Activated CD4-positive, alpha-beta T cell treated with anti-CD3 and anti-CD28 coated beads, Interleukin-2, amount 50 U/mL, for 4 hours (primary cell): ENCODE data around the gene MALRD1.

Source experiments
- DNase-seq, 2 experiments: peaks; one replicate each; pipeline ENCODE4 v3.0.0-alpha.2; 2020

The MALRD1 gene

GRCh38 chr10:19111501-19112267, 63.1 kb downstream of the MALRD1 start:
- DNase-seq = no peak

GRCh38 chr10:19117438-19117837, 68.8 kb downstream of the MALRD1 start:
- DNase-seq = no peak

GRCh38 chr10:19119191-19119590, 70.6 kb downstream of the MALRD1 start:
- no peak for DNase-seq

GRCh38 chr10:19120381-19120908, 71.8 kb downstream of the MALRD1 start:
- no peak for DNase-seq

GRCh38 chr10:19133992-19134391, 85.4 kb downstream of the MALRD1 start:
- DNase-seq = no peak

- DNase-seq = no peak
Measured at GRCh38 chr10:19142967-19143366, 94.4 kb downstream of the MALRD1 start.

- no peak for DNase-seq
Measured at GRCh38 chr10:19144206-19144605, 95.6 kb downstream of the MALRD1 start.

GRCh38 chr10:19154375-19154774, 105.8 kb downstream of the MALRD1 start:
- no peak for DNase-seq

GRCh38 chr10:19158358-19158757, 109.8 kb downstream of the MALRD1 start:
- DNase-seq = no peak

- no peak for DNase-seq
Measured at GRCh38 chr10:19158870-19159269, 110.3 kb downstream of the MALRD1 start.

- no peak for DNase-seq
Measured at GRCh38 chr10:19164461-19164860, 115.9 kb downstream of the MALRD1 start.

GRCh38 chr10:19168584-19168983, 120.0 kb downstream of the MALRD1 start:
- DNase-seq = no peak

- no peak for DNase-seq
Measured at GRCh38 chr10:19169041-19169440, 120.4 kb downstream of the MALRD1 start.

GRCh38 chr10:19169684-19170083, 121.1 kb downstream of the MALRD1 start:
- no peak for DNase-seq

GRCh38 chr10:19178675-19179074, 130.1 kb downstream of the MALRD1 start:
- no peak for DNase-seq

GRCh38 chr10:19184891-19185290, 136.3 kb downstream of the MALRD1 start:
- DNase-seq = no peak

GRCh38 chr10:19194866-19195265, 146.3 kb downstream of the MALRD1 start:
- DNase-seq = no peak

GRCh38 chr10:19195698-19196097, 147.1 kb downstream of the MALRD1 start:
- no peak for DNase-seq

GRCh38 chr10:19200211-19200610, 151.6 kb downstream of the MALRD1 start:
- DNase-seq = no peak

- no peak for DNase-seq
Measured at GRCh38 chr10:19204246-19204917, 155.8 kb downstream of the MALRD1 start.

- DNase-seq = no peak
Measured at GRCh38 chr10:19209319-19209718, 160.7 kb downstream of the MALRD1 start.

GRCh38 chr10:19212590-19212989, 164.0 kb downstream of the MALRD1 start:
- no peak for DNase-seq

- no peak for DNase-seq
Measured at GRCh38 chr10:19221216-19221615, 172.6 kb downstream of the MALRD1 start.

GRCh38 chr10:19226025-19226424, 177.4 kb downstream of the MALRD1 start:
- no peak for DNase-seq
